Fibroblast of skin of abdomen (primary cell): ENCODE data around the gene BRSK2.

Experiments used
- DNase-seq: peaks from one replicate; pipeline ENCODE4 v3.0.0-alpha.2; 2013

Gene BRSK2

GRCh38 chr11:1484061-1484671 is 94.4 kb downstream of the BRSK2 start:
- DNase-seq: no peak

GRCh38 chr11:1484695-1485503 is 95.2 kb downstream of the BRSK2 start:
- DNase-seq: no peak

GRCh38 chr11:1485504-1485885 is 95.8 kb downstream of the BRSK2 start:
- no peak for DNase-seq

- DNase-seq: no peak
These were observed 96.5 kb downstream of the BRSK2 start, which contains the start of gene MOB2 for GRCh38 chr11:1486054-1486825. Gene MOB2, minus strand, starts transcription at chr11:1486779. Its CDS starts 223 bp downstream, at chr11:1486556.

GRCh38 chr11:1487091-1487850 is 97.5 kb downstream of the BRSK2 start:
- DNase-seq: no peak

- DNase-seq: no peak
These were observed 98.3 kb downstream of the BRSK2 start for GRCh38 chr11:1487851-1488574.

- DNase-seq: no peak
These were observed 98.9 kb downstream of the BRSK2 start for GRCh38 chr11:1488575-1489180.

- no peak for DNase-seq
These were observed 100.9 kb downstream of the BRSK2 start for GRCh38 chr11:1490651-1491050.

GRCh38 chr11:1491379-1491778 is 101.6 kb downstream of the BRSK2 start:
- no peak for DNase-seq

- no peak for DNase-seq
These were observed 104.0 kb downstream of the BRSK2 start for GRCh38 chr11:1493650-1494244.

- DNase-seq: no peak
These were observed 104.9 kb downstream of the BRSK2 start for GRCh38 chr11:1494650-1495049.

GRCh38 chr11:1496091-1496760 is 106.5 kb downstream of the BRSK2 start:
- no peak for DNase-seq

GRCh38 chr11:1496761-1497095 is 107.0 kb downstream of the BRSK2 start:
- DNase-seq: no peak

GRCh38 chr11:1497600-1497999 is 107.9 kb downstream of the BRSK2 start:
- DNase-seq: no peak

- DNase-seq: no peak
These were observed 108.5 kb downstream of the BRSK2 start for GRCh38 chr11:1498262-1498661.

GRCh38 chr11:1499261-1499890 is 109.6 kb downstream of the BRSK2 start:
- no peak for DNase-seq

- no peak for DNase-seq
These were observed 110.2 kb downstream of the BRSK2 start for GRCh38 chr11:1499899-1500298.

GRCh38 chr11:1500466-1501420 is 111.0 kb downstream of the BRSK2 start:
- no peak for DNase-seq
